Measurements from ENCODE around the gene PPIP5K1. TPM values are rescaled to one million over a fixed set of nuclear protein-coding genes. Genes with fewer than 3 reads are reported as not detected.

The PPIP5K1 gene
- total RNA-seq, 1 donor from 2014 or later: 71.0 TPM

- no peak overlapping the region for H3K4me3 Mint-ChIP-seq
- DNase-seq: no peak
- H3K4me1 Mint-ChIP-seq: peaks cover 28% of the 10 kb centered on the region
- intact Hi-C loops (cut with micrococcal nuclease): loop anchor here (5.0 to 10.0 kb wide), 2 partner anchors 234 to 311 kb away; partner anchors contain the start of genes MFAP1, PDIA3 and WDR76
- ChIA-PET CTCF (interaction anchor here (0.6 to 2.4 kb wide), 5 partner anchors 20 to 142 kb away, joined by 3 to 10 read pairs (median 7); partner anchors contain the start of gene TP53BP1), POLR2A (interaction anchor here (1.6 kb wide), 1 partner anchor 20 kb away, joined by 5 read pairs; the partner anchor contains the start of gene TP53BP1)
- no peak for ATAC-seq (ENCODE audit: low read depth)
- H3K27ac Mint-ChIP-seq: no peak overlapping the region
- TF ChIP-seq CTCF (IDR thresholded peaks at IDR 0.05): no peak
- H3K36me3 Mint-ChIP-seq (ENCODE audit: low read depth): peaks cover 4% of the 10 kb centered on the region
- peaks cover 35% of the 10 kb centered on the region for H3K27me3 Mint-ChIP-seq
- H3K9me3 Mint-ChIP-seq: no peaks in the 10 kb centered on the region
Observed at GRCh38 chr15:43513550-43513949, 76.5 kb downstream of the PPIP5K1 start.

- Mint-ChIP-seq H3K4me1 (peaks cover 14% of the 10 kb centered on the region), H3K27me3 (peaks cover 15% of the 10 kb centered on the region), H3K4me3 (peak overlapping the region; percentile 92), H3K36me3 (ENCODE audit: low read depth) (peaks cover 4% of the 10 kb centered on the region), H3K9me3 (peaks cover 3% of the 10 kb centered on the region), H3K27ac (peak overlapping the region; percentile 94)
- TF ChIP-seq CTCF (IDR thresholded peaks at IDR 0.05): no peak
- ATAC-seq (ENCODE audit: low read depth) (no peak), DNase-seq (no peak)
- ChIA-PET POLR2A (interaction anchor here (0.6 to 2.5 kb wide), 7 partner anchors 10 to 278 kb away, joined by 3 to 30 read pairs (median 7); partner anchors contain the start of genes ELL3, TP53BP1, TUBGCP4 and ZSCAN29), CTCF (no interaction called here)
- intact Hi-C loops (cut with micrococcal nuclease): loop anchor here (2.0 to 10.0 kb wide), 4 partner anchors 180 to 916 kb away; partner anchors contain the start of genes CTDSPL2, LCMT2, MFAP1 and PDIA3
Observed at GRCh38 chr15:43511012-43511885, 78.8 kb downstream of the PPIP5K1 start.

GRCh38 chr15:43510200-43511011 is 79.6 kb downstream of the PPIP5K1 start:
- Mint-ChIP-seq H3K36me3 (ENCODE audit: low read depth) (peaks cover 4% of the 10 kb centered on the region), H3K9me3 (peaks cover 3% of the 10 kb centered on the region), H3K4me1 (peaks cover 14% of the 10 kb centered on the region), H3K27ac (peak overlapping the region; percentile 94), H3K27me3 (peaks cover 8% of the 10 kb centered on the region), H3K4me3 (peak overlapping the region; percentile 92)
- ATAC-seq (ENCODE audit: low read depth): peak; percentile 96
- no peak for TF ChIP-seq CTCF (IDR thresholded peaks at IDR 0.05)
- intact Hi-C loops (cut with micrococcal nuclease): loop anchor here (1.0 to 10.0 kb wide), 6 partner anchors 17 to 916 kb away; partner anchors contain the start of genes CTDSPL2, LCMT2, MFAP1 and PDIA3
- ChIA-PET POLR2A (interaction anchor here (0.6 to 2.5 kb wide), 9 partner anchors 9 to 1736 kb away, joined by 3 to 30 read pairs (median 7); partner anchors contain the start of genes ELL3, MAPKBP1, TP53BP1 and TUBGCP4), CTCF (no interaction called here)
- peak; percentile 96 for DNase-seq

GRCh38 chr15:43509660-43510199 is 80.3 kb downstream of the PPIP5K1 start:
- peak overlapping the region; percentile 92 for H3K4me3 Mint-ChIP-seq
- CTCF ChIA-PET: no interaction called here
- ATAC-seq (ENCODE audit: low read depth): no peak

More at GRCh38 chr15:43509660-43510199, 80.3 kb downstream of the PPIP5K1 start:
- DNase-seq: no peak
- Mint-ChIP-seq H3K27me3 (peaks cover 8% of the 10 kb centered on the region), H3K36me3 (ENCODE audit: low read depth) (peaks cover 4% of the 10 kb centered on the region), H3K4me1 (peaks cover 14% of the 10 kb centered on the region), H3K9me3 (peaks cover 3% of the 10 kb centered on the region), H3K27ac (peak overlapping the region; percentile 94)
- intact Hi-C loops (cut with micrococcal nuclease): loop anchor here (1.0 to 10.0 kb wide), 6 partner anchors 16 to 917 kb away; partner anchors contain the start of genes CTDSPL2, LCMT2, MFAP1 and PDIA3
- TF ChIP-seq CTCF (IDR thresholded peaks at IDR 0.05): no peak
- POLR2A ChIA-PET: interaction anchor here (0.7 to 2.5 kb wide), 4 partner anchors 13 to 1736 kb away, joined by 5 to 30 read pairs (median 8); partner anchors contain the start of genes MAPKBP1, TP53BP1, TUBGCP4 and ZSCAN29
